ENCODE data around the gene TPCN2. TPM values are rescaled to one million over a fixed set of nuclear protein-coding genes. Genes with fewer than 3 reads are reported as not detected.
A peak's percentile ranks its signal among the peaks of the same experiment; 100 is the strongest.

TPCN2 gene
- total RNA-seq, 1 donor from 2014 or later = 6.8 TPM

GRCh38 chr11:69014898-69015549 lies 33.7 kb upstream of the TPCN2 start:
- H3K4me3 ChIP-seq (ENCODE audit: low read length in 3 of 3) = no peak overlapping the region
- H3K9me3 ChIP-seq (ENCODE audit: control insufficient read depth in 3 of 3, low read length in 3 of 3) = no peaks in the 10 kb centered on the region
- H3K27me3 ChIP-seq (ENCODE audit: control insufficient read depth in 3 of 3, insufficient read depth in 3 of 3, low read length in 3 of 3) = peaks cover 29 to 61% (median 40%) of the 10 kb centered on the region in 3 donors
- H3K9ac ChIP-seq (ENCODE audit: low read depth in 1 of 3, low read length in 3 of 3) = peak overlapping the region in 1 of 3 donors; percentile 57
- peaks cover 15 to 25% (median 16%) of the 10 kb centered on the region in 3 donors for H3K4me1 ChIP-seq (ENCODE audit: control insufficient read depth in 3 of 3, insufficient read depth in 3 of 3, low read length in 3 of 3)
- peak overlapping the region; percentile 56 for H3K27ac ChIP-seq (ENCODE audit: low read depth, low read length)
- no peaks in the 10 kb centered on the region for H3K36me3 ChIP-seq (ENCODE audit: control insufficient read depth in 3 of 3, insufficient read depth in 3 of 3, low read length in 3 of 3)

GRCh38 chr11:69017951-69018350 lies 30.8 kb upstream of the TPCN2 start:
- H3K4me1 ChIP-seq (ENCODE audit: control insufficient read depth in 3 of 3, insufficient read depth in 3 of 3, low read length in 3 of 3) = peaks cover 5 to 8% (median 6%) of the 10 kb centered on the region in 3 donors
- H3K36me3 ChIP-seq (ENCODE audit: control insufficient read depth in 3 of 3, insufficient read depth in 3 of 3, low read length in 3 of 3) = no peaks in the 10 kb centered on the region
- no peaks in the 10 kb centered on the region for H3K9me3 ChIP-seq (ENCODE audit: control insufficient read depth in 3 of 3, low read length in 3 of 3)
- no peak overlapping the region for H3K27ac ChIP-seq (ENCODE audit: low read depth, low read length)
- peaks cover 5 to 34% (median 21%) of the 10 kb centered on the region in 3 donors for H3K27me3 ChIP-seq (ENCODE audit: control insufficient read depth in 3 of 3, insufficient read depth in 3 of 3, low read length in 3 of 3)
- H3K4me3 ChIP-seq (ENCODE audit: low read length in 3 of 3) = no peak overlapping the region
- H3K9ac ChIP-seq (ENCODE audit: low read depth in 1 of 3, low read length in 3 of 3) = no peak overlapping the region

GRCh38 chr11:69018924-69019323 lies 29.8 kb upstream of the TPCN2 start:
- no peak overlapping the region for H3K27ac ChIP-seq (ENCODE audit: low read depth, low read length)
- no peak overlapping the region for H3K9ac ChIP-seq (ENCODE audit: low read depth in 1 of 3, low read length in 3 of 3)
- H3K9me3 ChIP-seq (ENCODE audit: control insufficient read depth in 3 of 3, low read length in 3 of 3) = no peaks in the 10 kb centered on the region
- H3K36me3 ChIP-seq (ENCODE audit: control insufficient read depth in 3 of 3, insufficient read depth in 3 of 3, low read length in 3 of 3) = no peaks in the 10 kb centered on the region
- peaks cover 0 to 25% (median 14%) of the 10 kb centered on the region in 3 donors for H3K27me3 ChIP-seq (ENCODE audit: control insufficient read depth in 3 of 3, insufficient read depth in 3 of 3, low read length in 3 of 3)
- peaks cover 4 to 5% (median 5%) of the 10 kb centered on the region in 3 donors for H3K4me1 ChIP-seq (ENCODE audit: control insufficient read depth in 3 of 3, insufficient read depth in 3 of 3, low read length in 3 of 3)
- H3K4me3 ChIP-seq (ENCODE audit: low read length in 3 of 3) = no peak overlapping the region

GRCh38 chr11:69022260-69022659 lies 26.5 kb upstream of the TPCN2 start:
- Histone ChIP-seq H3K27ac (ENCODE audit: low read depth, low read length) (no peak overlapping the region), H3K9ac (ENCODE audit: low read depth in 1 of 3, low read length in 3 of 3) (no peak overlapping the region), H3K27me3 (ENCODE audit: control insufficient read depth in 3 of 3, insufficient read depth in 3 of 3, low read length in 3 of 3) (peaks cover 0 to 14% (median 4%) of the 10 kb centered on the region in 3 donors), H3K4me1 (ENCODE audit: control insufficient read depth in 3 of 3, insufficient read depth in 3 of 3, low read length in 3 of 3) (no peaks in the 10 kb centered on the region), H3K4me3 (ENCODE audit: low read length in 3 of 3) (no peak overlapping the region), H3K36me3 (ENCODE audit: control insufficient read depth in 3 of 3, insufficient read depth in 3 of 3, low read length in 3 of 3) (no peaks in the 10 kb centered on the region), H3K9me3 (ENCODE audit: control insufficient read depth in 3 of 3, low read length in 3 of 3) (no peaks in the 10 kb centered on the region)

GRCh38 chr11:69024509-69024908 lies 24.2 kb upstream of the TPCN2 start:
- no peak overlapping the region for H3K9ac ChIP-seq (ENCODE audit: low read depth in 1 of 3, low read length in 3 of 3)
- no peaks in the 10 kb centered on the region for H3K36me3 ChIP-seq (ENCODE audit: control insufficient read depth in 3 of 3, insufficient read depth in 3 of 3, low read length in 3 of 3)
- H3K4me3 ChIP-seq (ENCODE audit: low read length in 3 of 3) = no peak overlapping the region
- H3K27ac ChIP-seq (ENCODE audit: low read depth, low read length) = no peak overlapping the region
- no peaks in the 10 kb centered on the region for H3K9me3 ChIP-seq (ENCODE audit: control insufficient read depth in 3 of 3, low read length in 3 of 3)
- peaks cover 0 to 11% (median 0%) of the 10 kb centered on the region in 3 donors for H3K27me3 ChIP-seq (ENCODE audit: control insufficient read depth in 3 of 3, insufficient read depth in 3 of 3, low read length in 3 of 3)
- no peaks in the 10 kb centered on the region for H3K4me1 ChIP-seq (ENCODE audit: control insufficient read depth in 3 of 3, insufficient read depth in 3 of 3, low read length in 3 of 3)

- H3K27me3 ChIP-seq (ENCODE audit: control insufficient read depth in 3 of 3, insufficient read depth in 3 of 3, low read length in 3 of 3) = peaks cover 0 to 4% (median 0%) of the 10 kb centered on the region in 3 donors
- H3K9ac ChIP-seq (ENCODE audit: low read depth in 1 of 3, low read length in 3 of 3) = no peak overlapping the region
- H3K27ac ChIP-seq (ENCODE audit: low read depth, low read length) = no peak overlapping the region
- no peaks in the 10 kb centered on the region for H3K9me3 ChIP-seq (ENCODE audit: control insufficient read depth in 3 of 3, low read length in 3 of 3)
- no peaks in the 10 kb centered on the region for H3K36me3 ChIP-seq (ENCODE audit: control insufficient read depth in 3 of 3, insufficient read depth in 3 of 3, low read length in 3 of 3)
- H3K4me3 ChIP-seq (ENCODE audit: low read length in 3 of 3) = no peak overlapping the region
- no peaks in the 10 kb centered on the region for H3K4me1 ChIP-seq (ENCODE audit: control insufficient read depth in 3 of 3, insufficient read depth in 3 of 3, low read length in 3 of 3)
Observed at GRCh38 chr11:69027704-69028372, 20.9 kb upstream of the TPCN2 start.

GRCh38 chr11:69030301-69030700 lies 18.4 kb upstream of the TPCN2 start:
- H3K4me3 ChIP-seq (ENCODE audit: low read length in 3 of 3) = no peak overlapping the region
- H3K27ac ChIP-seq (ENCODE audit: low read depth, low read length) = no peak overlapping the region
- H3K9me3 ChIP-seq (ENCODE audit: control insufficient read depth in 3 of 3, low read length in 3 of 3) = no peaks in the 10 kb centered on the region
- peaks cover 0 to 13% (median 6%) of the 10 kb centered on the region in 3 donors for H3K27me3 ChIP-seq (ENCODE audit: control insufficient read depth in 3 of 3, insufficient read depth in 3 of 3, low read length in 3 of 3)
- H3K9ac ChIP-seq (ENCODE audit: low read depth in 1 of 3, low read length in 3 of 3) = no peak overlapping the region
- H3K36me3 ChIP-seq (ENCODE audit: control insufficient read depth in 3 of 3, insufficient read depth in 3 of 3, low read length in 3 of 3) = no peaks in the 10 kb centered on the region
- peaks cover 0 to 2% (median 0%) of the 10 kb centered on the region in 3 donors for H3K4me1 ChIP-seq (ENCODE audit: control insufficient read depth in 3 of 3, insufficient read depth in 3 of 3, low read length in 3 of 3)

GRCh38 chr11:69032833-69033232 lies 15.9 kb upstream of the TPCN2 start:
- peaks cover 12 to 31% (median 16%) of the 10 kb centered on the region in 3 donors for H3K27me3 ChIP-seq (ENCODE audit: control insufficient read depth in 3 of 3, insufficient read depth in 3 of 3, low read length in 3 of 3)
- H3K4me1 ChIP-seq (ENCODE audit: control insufficient read depth in 3 of 3, insufficient read depth in 3 of 3, low read length in 3 of 3) = peaks cover 0 to 7% (median 4%) of the 10 kb centered on the region in 3 donors
- H3K9ac ChIP-seq (ENCODE audit: low read depth in 1 of 3, low read length in 3 of 3) = no peak overlapping the region
- H3K27ac ChIP-seq (ENCODE audit: low read depth, low read length) = no peak overlapping the region
- H3K9me3 ChIP-seq (ENCODE audit: control insufficient read depth in 3 of 3, low read length in 3 of 3) = no peaks in the 10 kb centered on the region
- no peak overlapping the region for H3K4me3 ChIP-seq (ENCODE audit: low read length in 3 of 3)
- no peaks in the 10 kb centered on the region for H3K36me3 ChIP-seq (ENCODE audit: control insufficient read depth in 3 of 3, insufficient read depth in 3 of 3, low read length in 3 of 3)

- Histone ChIP-seq H3K9ac (ENCODE audit: low read depth in 1 of 3, low read length in 3 of 3) (no peak overlapping the region), H3K36me3 (ENCODE audit: control insufficient read depth in 3 of 3, insufficient read depth in 3 of 3, low read length in 3 of 3) (no peaks in the 10 kb centered on the region), H3K4me1 (ENCODE audit: control insufficient read depth in 3 of 3, insufficient read depth in 3 of 3, low read length in 3 of 3) (peaks cover 0 to 7% (median 4%) of the 10 kb centered on the region in 3 donors), H3K9me3 (ENCODE audit: control insufficient read depth in 3 of 3, low read length in 3 of 3) (no peaks in the 10 kb centered on the region), H3K4me3 (ENCODE audit: low read length in 3 of 3) (no peak overlapping the region), H3K27ac (ENCODE audit: low read depth, low read length) (no peak overlapping the region), H3K27me3 (ENCODE audit: control insufficient read depth in 3 of 3, insufficient read depth in 3 of 3, low read length in 3 of 3) (peaks cover 12 to 31% (median 16%) of the 10 kb centered on the region in 3 donors)
Observed at GRCh38 chr11:69033431-69033830, 15.3 kb upstream of the TPCN2 start.

Data from skeletal muscle tissue (tissue), 4 donors.